Measurements from ENCODE around the gene VIPR1. TPM values are rescaled to one million over a fixed set of nuclear protein-coding genes. Genes with fewer than 3 reads are reported as not detected.
A peak's percentile ranks its signal among the peaks of the same experiment; 100 is the strongest.

The VIPR1 gene
- total RNA-seq, 5 donors from 2014 or later (not counting 1 experiment from before 2014, with no cell fraction given), result 68.0 to 92.4 (median 76.1) TPM

GRCh38 chr3:42488687-42489086 lies 13.8 kb upstream of the VIPR1 start:
- no peak overlapping the region for H3K27ac Mint-ChIP-seq
- no peaks in the 10 kb centered on the region for H3K36me3 Mint-ChIP-seq
- 100% methylated on average over 1 of the region's 4 CpGs for WGBS (ENCODE audit: insufficient coverage)
- H3K27me3 Mint-ChIP-seq, result peaks cover under 1 to 2% of the 10 kb centered on the region in 2 donors
- ChIA-PET CTCF (no interaction called here), POLR2A (interaction anchor here in 1 of 2 donors (0.6 kb wide), 1 partner anchor 19 kb away, joined by 3 read pairs; no protein-coding TSS in a partner anchor)
- DNase-seq (no peak), ATAC-seq (replicated peaks in 1 of 4) (no peak)
- H3K4me1 Mint-ChIP-seq, result peaks cover 0 to 7% (median 0%) of the 10 kb centered on the region in 3 donors
- Histone ChIP-seq H3K4me3 (ENCODE audit: control insufficient read depth in 1 of 2, extremely low read depth in 1 of 2, low read length in 1 of 2) (no peak overlapping the region), H3K27ac (ENCODE audit: low read length) (no peak overlapping the region), H3K9me3 (no peaks in the 10 kb centered on the region), H3K4me1 (ENCODE audit: control insufficient read depth in 1 of 2, extremely low read depth in 1 of 2, insufficient read depth in 2 of 2, low read length in 2 of 2) (no peaks in the 10 kb centered on the region), H3K36me3 (ENCODE audit: control insufficient read depth in 2 of 2, extremely low read depth in 1 of 2, insufficient read depth in 1 of 2, low read length in 1 of 2) (no peaks in the 10 kb centered on the region), H3K27me3 (replicated peaks in 1 of 2; ENCODE audit: control insufficient read depth in 2 of 2, extremely low read depth in 1 of 2, insufficient read depth in 2 of 2, low read length in 1 of 2) (peaks cover 0 to 13% of the 10 kb centered on the region in 2 experiments)
- no peak overlapping the region for H3K4me3 Mint-ChIP-seq
- no peaks in the 10 kb centered on the region for H3K9me3 Mint-ChIP-seq

- no peaks in the 10 kb centered on the region for H3K36me3 Mint-ChIP-seq
- no peaks in the 10 kb centered on the region for H3K4me1 ChIP-seq (ENCODE audit: control insufficient read depth in 1 of 2, extremely low read depth in 1 of 2, insufficient read depth in 2 of 2, low read length in 2 of 2)
- H3K36me3 ChIP-seq (ENCODE audit: control insufficient read depth in 2 of 2, extremely low read depth in 1 of 2, insufficient read depth in 1 of 2, low read length in 1 of 2), result no peaks in the 10 kb centered on the region
- H3K4me3 Mint-ChIP-seq, result no peak overlapping the region
- ChIA-PET CTCF (interaction anchor here (0.5 to 1.1 kb wide), 2 partner anchors 13 to 164 kb away, joined by 5 to 6 read pairs; partner anchors contain the start of genes VIPR1 (in 1 of the 2) and ZBTB47 (in 1 of the 2)), POLR2A (interaction anchor here in 1 of 2 donors (0.6 kb wide), 1 partner anchor 18 kb away, joined by 3 read pairs; no protein-coding TSS in a partner anchor)
- DNase-seq (peak in 1 of 35 experiments; percentile 19), ATAC-seq (replicated peaks in 1 of 4) (no peak)
- H3K27ac ChIP-seq (ENCODE audit: low read length), result no peak overlapping the region
- H3K9me3 ChIP-seq, result no peaks in the 10 kb centered on the region
- peaks cover 0 to 16% of the 10 kb centered on the region in 2 experiments for H3K27me3 ChIP-seq (replicated peaks in 1 of 2; ENCODE audit: control insufficient read depth in 2 of 2, extremely low read depth in 1 of 2, insufficient read depth in 2 of 2, low read length in 1 of 2)
- no peaks in the 10 kb centered on the region for H3K9me3 Mint-ChIP-seq
- H3K4me3 ChIP-seq (ENCODE audit: control insufficient read depth in 1 of 2, extremely low read depth in 1 of 2, low read length in 1 of 2), result no peak overlapping the region
- 97% methylated on average over 8 of the region's 10 CpGs for WGBS (ENCODE audit: insufficient coverage)
- H3K27me3 Mint-ChIP-seq, result peaks cover 0 to 2% of the 10 kb centered on the region in 2 donors
- peaks cover 0 to 7% (median 0%) of the 10 kb centered on the region in 3 donors for H3K4me1 Mint-ChIP-seq
- no peak overlapping the region for H3K27ac Mint-ChIP-seq
Measured at GRCh38 chr3:42489116-42489936, 13.1 kb upstream of the VIPR1 start.

- Histone ChIP-seq H3K4me1 (ENCODE audit: control insufficient read depth in 1 of 2, extremely low read depth in 1 of 2, insufficient read depth in 2 of 2, low read length in 2 of 2) (no peaks in the 10 kb centered on the region), H3K27ac (ENCODE audit: low read length) (no peak overlapping the region), H3K9me3 (no peaks in the 10 kb centered on the region), H3K4me3 (ENCODE audit: control insufficient read depth in 1 of 2, extremely low read depth in 1 of 2, low read length in 1 of 2) (no peak overlapping the region), H3K27me3 (replicated peaks in 1 of 2; ENCODE audit: control insufficient read depth in 2 of 2, extremely low read depth in 1 of 2, insufficient read depth in 2 of 2, low read length in 1 of 2) (peaks cover 0 to 16% of the 10 kb centered on the region in 2 experiments), H3K36me3 (ENCODE audit: control insufficient read depth in 2 of 2, extremely low read depth in 1 of 2, insufficient read depth in 1 of 2, low read length in 1 of 2) (no peaks in the 10 kb centered on the region)
- Mint-ChIP-seq H3K4me3 (no peak overlapping the region), H3K27me3 (peaks cover 0 to 2% of the 10 kb centered on the region in 2 donors), H3K9me3 (no peaks in the 10 kb centered on the region), H3K27ac (no peak overlapping the region), H3K4me1 (peaks cover 0 to 7% (median 0%) of the 10 kb centered on the region in 3 donors), H3K36me3 (no peaks in the 10 kb centered on the region)
- WGBS (ENCODE audit: insufficient coverage), result 93% methylated on average over 3 of the region's 3 CpGs
- POLR2A ChIA-PET, result no interaction called here
- DNase-seq (no peak), ATAC-seq (replicated peaks in 1 of 4) (no peak)
- CTCF ChIA-PET, result interaction anchor here (0.5 to 1.1 kb wide), 2 partner anchors 13 to 164 kb away, joined by 5 to 6 read pairs; partner anchors contain the start of genes VIPR1 (in 1 of the 2) and ZBTB47 (in 1 of the 2)
Measured at GRCh38 chr3:42489937-42490227, 12.6 kb upstream of the VIPR1 start.

- H3K4me1 Mint-ChIP-seq, result peaks cover 0 to 7% (median 0%) of the 10 kb centered on the region in 3 donors
- 70% methylated on average over 5 of the region's 5 CpGs for WGBS (ENCODE audit: insufficient coverage)
- Histone ChIP-seq H3K4me1 (ENCODE audit: control insufficient read depth in 1 of 2, extremely low read depth in 1 of 2, insufficient read depth in 2 of 2, low read length in 2 of 2) (no peaks in the 10 kb centered on the region), H3K9me3 (no peaks in the 10 kb centered on the region), H3K4me3 (ENCODE audit: control insufficient read depth in 1 of 2, extremely low read depth in 1 of 2, low read length in 1 of 2) (no peak overlapping the region), H3K27me3 (replicated peaks in 1 of 2; ENCODE audit: control insufficient read depth in 2 of 2, extremely low read depth in 1 of 2, insufficient read depth in 2 of 2, low read length in 1 of 2) (peaks cover 0 to 16% of the 10 kb centered on the region in 2 experiments), H3K36me3 (ENCODE audit: control insufficient read depth in 2 of 2, extremely low read depth in 1 of 2, insufficient read depth in 1 of 2, low read length in 1 of 2) (no peaks in the 10 kb centered on the region), H3K27ac (ENCODE audit: low read length) (no peak overlapping the region)
- H3K27ac Mint-ChIP-seq, result no peak overlapping the region
- H3K36me3 Mint-ChIP-seq, result no peaks in the 10 kb centered on the region
- CTCF ChIA-PET, result interaction anchor here in 1 of 2 donors (1.1 kb wide), 1 partner anchor 12 kb away, joined by 5 read pairs; the partner anchor contains the start of gene VIPR1
- DNase-seq (peak in 1 of 35 experiments; percentile 17), ATAC-seq (replicated peaks in 1 of 4) (no peak)
- POLR2A ChIA-PET, result no interaction called here
- H3K4me3 Mint-ChIP-seq, result no peak overlapping the region
- H3K27me3 Mint-ChIP-seq, result peaks cover 0 to 2% of the 10 kb centered on the region in 2 donors
- H3K9me3 Mint-ChIP-seq, result no peaks in the 10 kb centered on the region
Measured at GRCh38 chr3:42490243-42490642, 12.2 kb upstream of the VIPR1 start.

- H3K4me1 ChIP-seq (ENCODE audit: control insufficient read depth in 1 of 2, extremely low read depth in 1 of 2, insufficient read depth in 2 of 2, low read length in 2 of 2), result no peaks in the 10 kb centered on the region
- H3K27ac Mint-ChIP-seq, result no peak overlapping the region
- H3K36me3 Mint-ChIP-seq, result no peaks in the 10 kb centered on the region
- no peaks in the 10 kb centered on the region for H3K36me3 ChIP-seq (ENCODE audit: control insufficient read depth in 2 of 2, extremely low read depth in 1 of 2, insufficient read depth in 1 of 2, low read length in 1 of 2)
- peaks cover 0 to 7% (median 0%) of the 10 kb centered on the region in 3 donors for H3K4me1 Mint-ChIP-seq
- 51% methylated on average over 2 of the region's 3 CpGs for WGBS (ENCODE audit: insufficient coverage)
- ChIA-PET CTCF (interaction anchor here in 1 of 2 donors (0.8 kb wide), 1 partner anchor 28 kb away, joined by 3 read pairs; no protein-coding TSS in a partner anchor), POLR2A (no interaction called here)
- peaks cover 0 to 2% of the 10 kb centered on the region in 2 donors for H3K27me3 Mint-ChIP-seq
- H3K27ac ChIP-seq (ENCODE audit: low read length), result no peak overlapping the region
- no peak overlapping the region for H3K4me3 ChIP-seq (ENCODE audit: control insufficient read depth in 1 of 2, extremely low read depth in 1 of 2, low read length in 1 of 2)
- no peaks in the 10 kb centered on the region for H3K9me3 ChIP-seq
- ATAC-seq (replicated peaks in 1 of 4), result no peak
- H3K27me3 ChIP-seq (replicated peaks in 1 of 2; ENCODE audit: control insufficient read depth in 2 of 2, extremely low read depth in 1 of 2, insufficient read depth in 2 of 2, low read length in 1 of 2), result peaks cover 0 to 13% of the 10 kb centered on the region in 2 experiments
- H3K4me3 Mint-ChIP-seq, result no peak overlapping the region
- no peaks in the 10 kb centered on the region for H3K9me3 Mint-ChIP-seq
- DNase-seq, result no peak
Measured at GRCh38 chr3:42491881-42492507, 10.4 kb upstream of the VIPR1 start.

- no peak overlapping the region for H3K4me3 Mint-ChIP-seq
- no peak overlapping the region for H3K27ac Mint-ChIP-seq
- no peaks in the 10 kb centered on the region for H3K9me3 ChIP-seq
- peaks cover 0 to 5% of the 10 kb centered on the region in 2 donors for H3K27me3 Mint-ChIP-seq
- no peak for ATAC-seq (replicated peaks in 1 of 4)
- peaks cover 0 to 16% of the 10 kb centered on the region in 2 experiments for H3K27me3 ChIP-seq (replicated peaks in 1 of 2; ENCODE audit: control insufficient read depth in 2 of 2, extremely low read depth in 1 of 2, insufficient read depth in 2 of 2, low read length in 1 of 2)
- no peaks in the 10 kb centered on the region for H3K36me3 ChIP-seq (ENCODE audit: control insufficient read depth in 2 of 2, extremely low read depth in 1 of 2, insufficient read depth in 1 of 2, low read length in 1 of 2)
- peak in 1 of 35 experiments; percentile 14 for DNase-seq
- H3K9me3 Mint-ChIP-seq, result no peaks in the 10 kb centered on the region
- no peaks in the 10 kb centered on the region for H3K4me1 ChIP-seq (ENCODE audit: control insufficient read depth in 1 of 2, extremely low read depth in 1 of 2, insufficient read depth in 2 of 2, low read length in 2 of 2)
- CTCF ChIA-PET, result no interaction called here
- H3K4me1 Mint-ChIP-seq, result peaks cover 0 to 7% (median 0%) of the 10 kb centered on the region in 3 donors
- no peak overlapping the region for H3K4me3 ChIP-seq (ENCODE audit: control insufficient read depth in 1 of 2, extremely low read depth in 1 of 2, low read length in 1 of 2)
- H3K36me3 Mint-ChIP-seq, result no peaks in the 10 kb centered on the region
- no peak overlapping the region for H3K27ac ChIP-seq (ENCODE audit: low read length)
- 59% methylated on average over 3 of the region's 6 CpGs for WGBS (ENCODE audit: insufficient coverage)
- POLR2A ChIA-PET, result no interaction called here
Measured at GRCh38 chr3:42492508-42493080, 9.8 kb upstream of the VIPR1 start.
